HCEC 1CT (cell line): ENCODE data around the gene POLD2.

Experiments used
- DNase-seq: peaks from one replicate; pipeline ENCODE4 v3.0.0-alpha.2; 2017

The POLD2 gene

DNA sequence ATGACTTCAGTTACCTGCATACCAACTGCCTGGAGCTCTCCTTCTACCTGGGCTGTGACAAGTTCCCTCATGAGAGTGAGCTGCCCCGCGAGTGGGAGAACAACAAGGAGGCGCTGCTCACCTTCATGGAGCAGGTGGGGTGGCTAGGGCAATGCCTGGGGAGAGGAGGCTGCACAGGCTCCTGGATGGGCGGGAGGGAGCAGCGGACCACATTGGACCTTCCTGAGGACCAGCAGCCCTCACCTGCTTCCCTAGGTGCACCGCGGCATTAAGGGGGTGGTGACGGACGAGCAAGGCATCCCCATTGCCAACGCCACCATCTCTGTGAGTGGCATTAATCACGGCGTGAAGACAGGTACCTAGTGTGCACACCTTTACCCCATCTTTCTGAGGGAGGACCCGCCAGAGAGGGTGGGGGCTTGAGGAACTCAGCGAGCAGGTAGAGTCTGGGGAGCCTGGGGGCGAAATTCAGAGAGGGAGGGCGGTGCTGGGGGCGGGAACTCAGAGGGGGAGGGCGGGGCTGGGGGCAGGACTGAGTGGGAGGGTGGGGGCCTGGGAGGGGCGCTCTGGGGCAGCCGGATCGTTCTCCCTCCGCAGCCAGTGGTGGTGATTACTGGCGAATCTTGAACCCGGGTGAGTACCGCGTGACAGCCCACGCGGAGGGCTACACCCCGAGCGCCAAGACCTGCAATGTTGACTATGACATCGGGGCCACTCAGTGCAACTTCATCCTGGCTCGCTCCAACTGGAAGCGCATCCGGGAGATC, 10.2 kb downstream of the POLD2 start:
- DNase-seq, result no peak

DNA sequence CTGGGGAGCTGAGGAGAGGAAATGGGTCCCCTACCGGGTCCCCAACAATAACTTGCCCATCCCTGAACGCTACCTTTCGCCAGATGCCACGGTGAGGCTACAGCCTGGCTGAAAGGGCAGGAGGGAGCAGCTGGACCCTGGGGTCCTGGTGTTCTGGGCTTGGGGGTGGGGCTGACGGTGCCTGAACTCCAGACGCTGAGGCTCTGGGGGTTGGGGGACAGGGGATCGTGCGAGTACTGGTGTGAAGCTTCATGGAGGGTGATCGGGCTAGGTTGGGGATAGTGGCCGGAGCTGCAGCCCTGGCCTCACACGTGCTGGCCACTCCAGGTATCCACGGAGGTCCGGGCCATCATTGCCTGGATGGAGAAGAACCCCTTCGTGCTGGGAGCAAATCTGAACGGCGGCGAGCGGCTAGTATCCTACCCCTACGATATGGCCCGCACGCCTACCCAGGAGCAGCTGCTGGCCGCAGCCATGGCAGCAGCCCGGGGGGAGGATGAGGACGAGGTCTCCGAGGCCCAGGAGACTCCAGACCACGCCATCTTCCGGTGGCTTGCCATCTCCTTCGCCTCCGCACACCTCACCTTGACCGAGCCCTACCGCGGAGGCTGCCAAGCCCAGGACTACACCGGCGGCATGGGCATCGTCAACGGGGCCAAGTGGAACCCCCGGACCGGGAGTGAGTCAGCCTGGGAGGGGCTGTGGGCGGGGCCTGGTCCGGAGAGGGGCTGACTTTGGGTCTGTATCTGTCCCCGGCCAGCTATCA, 10.9 kb downstream of the POLD2 start:
- DNase-seq, result no peak

GRCh38 chr7:44111761-44112160, 11.6 kb downstream of the POLD2 start:
- no peak for DNase-seq

GRCh38 chr7:44110719-44111635, 12.4 kb downstream of the POLD2 start:
- DNase-seq, result no peak

DNA sequence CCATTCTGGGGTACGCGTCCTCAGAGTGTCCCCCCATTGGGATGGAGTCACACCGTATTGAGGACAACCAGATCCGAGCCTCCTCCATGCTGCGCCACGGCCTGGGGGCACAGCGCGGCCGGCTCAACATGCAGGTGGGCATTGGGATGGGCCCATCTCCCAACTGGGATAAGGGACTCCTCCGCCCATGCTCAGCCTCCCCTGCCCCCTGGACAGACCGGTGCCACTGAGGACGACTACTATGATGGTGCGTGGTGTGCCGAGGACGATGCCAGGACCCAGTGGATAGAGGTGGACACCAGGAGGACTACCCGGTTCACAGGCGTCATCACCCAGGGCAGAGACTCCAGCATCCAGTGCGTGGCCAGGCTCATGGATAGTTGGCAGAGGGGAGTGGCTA, 13.4 kb downstream of the POLD2 start:
- DNase-seq, result no peak

DNA sequence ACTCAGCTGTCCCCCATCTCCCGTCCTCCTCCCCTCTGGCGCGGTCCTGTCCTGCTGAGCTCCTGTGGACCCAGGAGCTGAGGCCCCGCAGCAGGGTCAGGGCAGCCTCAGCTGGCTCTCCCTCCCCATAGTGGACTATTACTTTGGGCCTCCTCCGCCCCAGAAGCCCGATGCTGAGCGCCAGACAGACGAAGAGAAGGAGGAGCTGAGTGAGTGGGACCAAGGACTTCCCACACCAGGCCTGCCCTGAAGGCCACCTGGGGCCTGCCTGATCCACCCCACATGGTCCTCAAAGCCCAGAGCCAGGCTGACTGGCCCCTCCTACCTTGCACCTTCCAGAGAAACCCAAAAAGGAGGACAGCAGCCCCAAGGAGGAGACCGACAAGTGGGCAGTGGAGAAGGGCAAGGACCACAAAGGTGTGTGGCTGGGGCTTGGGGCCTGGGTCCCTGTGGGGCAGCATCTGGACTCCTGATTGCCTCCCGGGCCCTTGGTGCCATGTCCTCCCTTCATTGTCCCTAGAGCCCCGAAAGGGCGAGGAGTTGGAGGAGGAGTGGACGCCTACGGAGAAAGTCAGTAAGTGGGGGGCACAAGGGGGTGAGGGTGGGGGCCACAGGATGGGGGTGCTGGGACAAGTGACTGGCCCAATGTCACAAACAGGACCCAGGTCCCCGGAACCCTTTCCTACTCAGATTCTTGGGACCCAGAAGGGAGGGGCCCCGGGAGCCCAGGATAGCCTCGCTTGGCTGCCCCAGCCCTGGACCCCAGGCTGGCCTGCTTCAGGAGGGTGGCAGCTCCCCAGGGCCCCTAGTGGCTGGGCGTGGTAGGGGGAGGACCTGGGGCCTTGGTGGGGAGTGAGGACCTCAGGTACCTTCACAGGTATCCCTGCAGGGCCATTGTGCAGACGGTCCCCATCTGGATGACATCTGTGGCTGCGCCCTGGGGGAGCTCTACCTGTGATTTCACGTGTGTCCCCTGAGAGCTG, 14.3 kb downstream of the POLD2 start:
- DNase-seq, result no peak

- DNase-seq, result no peak
Observed at GRCh38 chr7:44107961-44108767, 15.2 kb downstream of the POLD2 start.

DNA sequence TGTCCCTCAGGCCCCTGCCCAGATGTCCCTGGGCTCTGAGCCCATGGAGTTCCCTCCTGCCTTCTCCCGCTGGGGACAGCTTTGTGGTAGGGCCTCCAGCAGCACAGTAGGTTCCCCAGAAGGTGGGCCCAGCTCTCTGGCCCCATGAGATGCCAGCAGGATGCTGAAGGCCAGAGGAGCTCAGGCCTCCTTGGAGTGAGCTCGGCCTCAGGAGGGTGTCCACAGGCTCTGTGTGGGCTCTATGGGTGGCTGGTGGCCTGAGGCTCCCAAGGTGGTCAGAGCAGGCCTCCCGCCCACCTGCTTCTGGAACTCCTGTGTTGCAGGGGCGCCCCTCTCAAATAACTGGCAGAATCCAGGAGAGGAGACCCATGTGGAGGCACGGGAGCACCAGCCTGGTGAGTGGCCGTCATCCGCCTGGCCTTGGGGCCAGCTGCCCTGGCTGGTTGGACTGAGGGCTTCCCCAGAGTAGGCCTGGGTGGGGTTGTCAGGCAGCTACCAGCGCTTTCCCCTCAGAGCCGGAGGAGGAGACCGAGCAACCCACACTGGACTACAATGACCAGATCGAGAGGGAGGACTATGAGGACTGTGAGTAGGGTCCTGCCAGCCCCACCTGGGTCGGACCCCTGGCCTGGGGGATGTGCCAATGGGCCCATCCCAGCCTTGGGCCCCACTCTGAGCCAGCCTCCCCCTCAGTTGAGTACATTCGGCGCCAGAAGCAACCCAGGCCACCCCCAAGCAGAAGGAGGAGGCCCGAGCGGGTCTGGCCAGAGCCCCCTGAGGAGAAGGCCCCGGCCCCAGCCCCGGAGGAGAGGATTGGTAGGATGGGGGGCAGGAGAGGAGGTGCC, 16.0 kb downstream of the POLD2 start:
- DNase-seq, result no peak

DNA sequence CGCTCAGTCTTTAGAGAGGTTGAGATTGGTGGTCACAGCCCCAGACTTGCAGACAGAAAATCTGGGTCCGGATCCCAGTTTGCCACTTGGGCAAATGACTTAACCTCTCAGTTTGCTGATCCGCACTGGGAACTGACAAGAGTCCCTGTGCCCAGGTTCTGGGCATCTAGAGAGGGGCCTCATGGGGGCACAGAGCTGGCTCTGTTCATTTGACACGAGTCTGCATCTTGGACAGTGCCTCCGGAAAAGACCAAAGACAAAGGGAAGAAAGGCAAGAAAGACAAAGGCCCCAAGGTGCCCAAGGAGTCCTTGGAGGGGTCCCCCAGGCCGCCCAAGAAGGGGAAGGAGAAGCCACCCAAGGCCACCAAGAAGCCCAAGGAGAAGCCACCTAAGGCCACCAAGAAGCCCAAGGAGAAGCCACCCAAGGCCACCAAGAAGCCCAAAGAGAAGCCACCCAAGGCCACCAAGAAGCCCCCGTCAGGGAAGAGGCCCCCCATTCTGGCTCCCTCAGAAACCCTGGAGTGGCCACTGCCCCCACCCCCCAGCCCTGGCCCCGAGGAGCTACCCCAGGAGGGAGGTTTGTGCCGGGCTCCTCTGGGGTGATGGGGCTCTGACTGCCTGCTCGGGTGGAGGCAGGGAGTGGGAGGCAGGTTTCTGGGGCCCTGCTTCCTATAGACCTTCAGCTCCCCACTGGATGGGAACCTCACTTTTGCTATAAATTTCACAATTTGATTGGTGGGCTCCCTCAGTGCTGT, 16.9 kb downstream of the POLD2 start:
- no peak for DNase-seq

GRCh38 chr7:44105832-44106231, 17.5 kb downstream of the POLD2 start:
- DNase-seq, result no peak

DNA sequence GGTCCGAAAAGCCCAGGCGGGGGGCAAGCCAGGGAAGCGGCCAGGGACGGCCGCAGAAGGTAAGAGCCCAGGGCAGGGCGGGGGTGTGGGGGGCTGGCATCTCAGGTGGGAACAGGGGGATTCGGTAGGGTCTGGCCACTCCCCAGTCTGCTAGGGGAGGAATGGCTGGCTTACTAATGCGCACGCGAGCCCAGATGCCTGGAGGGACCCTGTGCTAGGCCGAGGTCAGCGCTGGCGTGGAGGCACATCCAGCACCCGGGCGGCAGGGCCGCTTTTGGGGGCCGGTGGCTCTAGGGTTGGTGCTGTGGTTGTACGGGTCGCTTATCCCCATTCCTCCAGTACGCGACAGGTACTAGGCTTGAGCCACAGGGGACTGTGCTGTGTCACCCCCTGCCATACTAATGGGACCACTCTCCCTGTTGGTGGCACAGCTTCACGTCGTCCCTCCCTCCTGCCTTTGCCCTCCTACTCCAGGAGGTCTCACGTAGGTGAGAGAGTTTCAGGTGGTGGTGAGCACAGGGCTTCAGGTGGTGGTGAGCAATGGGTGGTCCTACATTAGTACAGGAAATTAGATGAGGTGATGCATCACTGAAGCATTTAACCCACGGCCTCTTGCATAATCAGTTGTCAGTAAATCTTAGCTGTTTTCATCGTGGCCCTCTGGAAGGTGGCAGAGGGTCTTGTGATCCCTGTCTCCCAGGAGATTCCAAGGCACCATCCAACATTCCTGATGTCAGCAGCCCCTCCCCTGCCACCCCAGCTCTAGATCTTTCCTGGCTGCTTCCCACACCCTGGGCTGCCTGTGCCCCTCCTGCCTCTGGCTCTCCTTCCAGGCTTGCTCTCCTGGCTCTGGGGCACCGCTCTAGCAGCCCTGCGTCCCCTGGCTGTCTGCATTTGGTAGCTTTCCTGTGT, 18.2 kb downstream of the POLD2 start:
- DNase-seq, result peak; percentile 65

- DNase-seq, result peak; percentile 22
Observed at GRCh38 chr7:44103923-44104859, 19.2 kb downstream of the POLD2 start, which contains the start of gene AEBP1. Gene AEBP1 (plus strand): TSS chr7:44104345. CDS start chr7:44104666, 321 bp downstream.

DNA sequence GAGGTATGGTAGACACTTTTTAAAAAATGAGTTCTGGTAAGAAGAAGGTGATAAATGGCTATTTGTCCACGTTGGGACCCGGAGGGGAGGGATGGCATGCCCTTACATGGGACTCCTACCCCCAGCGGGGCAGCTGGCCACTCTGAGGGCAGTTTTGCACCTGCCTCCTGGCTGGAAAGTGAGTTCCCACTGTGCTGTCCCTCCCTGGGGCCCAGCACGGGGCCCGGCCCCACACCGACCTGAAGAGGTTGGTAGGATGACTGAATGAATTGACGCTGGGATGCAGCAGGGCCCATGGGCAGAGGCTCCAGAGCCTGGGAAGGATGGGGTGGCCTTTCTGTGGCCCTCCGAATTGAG, 19.8 kb downstream of the POLD2 start:
- no peak for DNase-seq

DNA sequence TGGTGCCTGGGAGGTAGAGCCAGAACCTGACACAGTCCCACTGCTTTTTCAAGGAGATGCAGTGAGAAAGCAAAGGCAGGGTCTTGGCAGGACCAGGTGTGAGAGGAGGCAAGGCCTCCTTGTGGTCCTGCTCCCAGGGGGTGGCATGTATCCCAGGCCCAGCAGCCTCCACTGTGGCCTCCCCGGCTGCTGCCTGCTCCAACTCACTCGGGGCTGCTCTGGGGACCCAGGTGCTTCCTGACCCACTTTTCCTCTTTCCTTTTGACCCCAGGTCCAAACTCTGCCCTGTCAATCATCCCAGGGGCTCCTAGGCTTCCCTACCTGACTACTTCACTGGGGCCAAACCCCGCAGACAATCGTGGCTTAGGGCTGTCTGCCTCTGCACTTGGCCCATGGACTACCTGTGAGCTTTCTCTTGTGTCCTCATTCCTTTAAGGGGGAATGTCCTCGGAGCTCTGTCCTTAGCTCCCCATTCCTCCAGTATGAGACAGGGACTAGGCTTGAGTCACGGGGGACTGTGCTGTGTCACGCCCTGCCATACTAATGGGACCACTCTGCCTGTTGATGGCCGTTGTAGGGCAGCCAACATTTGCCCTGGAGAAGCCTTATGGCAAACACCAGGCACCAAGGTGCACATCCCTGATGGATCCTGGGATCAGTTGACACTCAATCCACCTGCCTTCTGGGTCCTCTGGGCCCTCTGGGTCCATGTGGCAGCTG, 20.3 kb downstream of the POLD2 start:
- no peak for DNase-seq

- DNase-seq, result peak; percentile 83
Observed at GRCh38 chr7:44101966-44102845, 21.1 kb downstream of the POLD2 start.
